ENCODE results near the gene PSMC3. TPM values are rescaled to one million over a fixed set of nuclear protein-coding genes. Genes with fewer than 3 reads are reported as not detected.

PSMC3 gene
- total RNA-seq, 1 donor from 2014 or later, result 169 TPM

DNA sequence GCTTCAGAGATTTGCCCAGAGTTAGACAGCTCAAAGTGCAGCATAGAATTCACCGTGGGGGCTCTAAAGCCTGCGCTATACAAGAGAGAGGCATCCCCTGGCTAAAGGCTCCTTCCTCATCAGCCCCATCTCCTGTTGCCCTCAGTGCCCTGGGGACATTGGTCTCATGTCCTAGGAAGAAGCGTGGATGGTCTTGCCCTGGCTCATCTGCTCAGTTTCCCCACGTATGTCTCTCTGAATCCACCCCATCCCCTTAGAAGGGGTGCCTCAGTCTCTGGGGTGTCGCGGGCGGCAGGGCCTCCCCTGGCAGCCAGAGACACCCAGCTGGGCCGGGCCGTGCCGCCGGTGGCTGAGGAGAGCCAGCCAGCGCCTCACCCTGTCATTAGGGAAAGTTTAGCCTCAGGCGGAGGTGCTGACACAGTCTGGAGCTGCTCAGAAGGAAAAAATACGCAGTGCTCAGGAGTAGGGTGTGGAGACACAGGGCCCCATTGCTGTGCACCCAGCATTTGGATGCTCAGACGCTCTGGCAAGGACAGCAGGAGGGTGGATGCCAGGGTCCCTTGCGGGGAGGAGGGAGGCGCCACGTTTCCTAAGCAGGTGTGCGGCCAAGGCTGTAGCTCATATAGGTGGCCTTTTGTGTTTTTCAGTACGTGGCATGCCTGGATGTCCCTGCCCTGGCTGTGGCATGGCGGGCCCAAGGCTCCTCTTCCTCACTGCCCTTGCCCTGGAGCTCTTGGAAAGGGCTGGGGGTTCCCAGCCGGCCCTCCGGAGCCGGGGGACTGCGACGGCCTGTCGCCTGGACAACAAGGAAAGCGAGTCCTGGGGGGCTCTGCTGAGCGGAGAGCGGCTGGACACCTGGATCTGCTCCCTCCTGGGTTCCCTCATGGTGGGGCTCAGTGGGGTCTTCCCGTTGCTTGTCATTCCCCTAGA lies 16.5 kb downstream of the PSMC3 start:
- no peak for DNase-seq (ENCODE audit: low read depth)
- TF ChIP-seq, protein P1, sequence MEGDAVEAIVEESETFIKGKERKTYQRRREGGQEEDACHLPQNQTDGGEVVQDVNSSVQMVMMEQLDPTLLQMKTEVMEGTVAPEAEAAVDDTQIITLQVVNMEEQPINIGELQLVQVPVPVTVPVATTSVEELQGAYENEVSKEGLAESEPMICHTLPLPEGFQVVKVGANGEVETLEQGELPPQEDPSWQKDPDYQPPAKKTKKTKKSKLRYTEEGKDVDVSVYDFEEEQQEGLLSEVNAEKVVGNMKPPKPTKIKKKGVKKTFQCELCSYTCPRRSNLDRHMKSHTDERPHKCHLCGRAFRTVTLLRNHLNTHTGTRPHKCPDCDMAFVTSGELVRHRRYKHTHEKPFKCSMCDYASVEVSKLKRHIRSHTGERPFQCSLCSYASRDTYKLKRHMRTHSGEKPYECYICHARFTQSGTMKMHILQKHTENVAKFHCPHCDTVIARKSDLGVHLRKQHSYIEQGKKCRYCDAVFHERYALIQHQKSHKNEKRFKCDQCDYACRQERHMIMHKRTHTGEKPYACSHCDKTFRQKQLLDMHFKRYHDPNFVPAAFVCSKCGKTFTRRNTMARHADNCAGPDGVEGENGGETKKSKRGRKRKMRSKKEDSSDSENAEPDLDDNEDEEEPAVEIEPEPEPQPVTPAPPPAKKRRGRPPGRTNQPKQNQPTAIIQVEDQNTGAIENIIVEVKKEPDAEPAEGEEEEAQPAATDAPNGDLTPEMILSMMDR (conservative IDR thresholded peaks at IDR 0.05; ENCODE audit: low read depth, low read length), result no peak
- peak overlapping the region; percentile 96 for H3K4me3 ChIP-seq (ENCODE audit: low read depth, low read length)

DNA sequence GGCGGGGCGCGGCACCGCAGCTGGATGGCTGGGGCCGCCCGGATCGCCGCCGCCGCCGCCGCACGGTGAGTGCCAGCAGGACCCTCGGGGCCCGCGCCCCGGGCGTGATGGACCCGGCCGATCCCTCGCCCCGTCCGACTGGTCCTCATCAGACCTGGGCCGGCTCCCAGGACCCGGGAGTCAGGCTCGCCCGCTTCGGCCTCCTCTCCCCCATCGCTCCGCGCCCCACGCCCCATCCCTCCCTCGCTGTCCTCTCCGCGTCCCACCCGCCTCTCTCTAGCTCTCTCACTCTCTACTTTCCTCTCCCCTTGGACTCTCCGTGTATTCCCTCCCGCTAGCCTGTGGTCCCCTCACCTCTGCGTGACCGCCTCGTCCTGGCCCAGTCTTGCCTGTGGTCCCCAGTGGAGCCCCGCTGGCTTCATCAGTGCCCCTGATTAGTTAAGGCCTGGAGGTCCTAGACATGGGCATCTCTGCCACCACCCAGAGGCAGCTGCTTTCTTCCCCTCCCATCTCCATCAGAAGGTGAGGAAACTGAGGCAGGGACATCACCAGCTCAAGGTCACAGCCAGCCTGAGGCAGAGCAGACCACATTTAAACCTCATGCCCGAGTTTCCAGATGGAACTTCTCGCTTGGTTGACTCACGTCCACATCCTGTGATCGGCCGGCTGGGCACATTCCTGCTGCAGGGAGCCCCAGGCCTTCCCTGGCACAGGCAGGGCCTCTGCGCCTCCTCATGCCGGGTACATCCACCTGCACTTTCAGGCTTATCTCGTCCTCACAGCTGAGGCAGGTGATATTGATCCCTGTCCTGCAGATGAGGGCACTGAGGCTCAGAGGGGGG lies 17.4 kb downstream of the PSMC3 start:
- TF ChIP-seq, protein P1 (conservative IDR thresholded peaks at IDR 0.05; ENCODE audit: low read depth, low read length), result no peak
- DNase-seq (ENCODE audit: low read depth), result peak; percentile 50

DNA sequence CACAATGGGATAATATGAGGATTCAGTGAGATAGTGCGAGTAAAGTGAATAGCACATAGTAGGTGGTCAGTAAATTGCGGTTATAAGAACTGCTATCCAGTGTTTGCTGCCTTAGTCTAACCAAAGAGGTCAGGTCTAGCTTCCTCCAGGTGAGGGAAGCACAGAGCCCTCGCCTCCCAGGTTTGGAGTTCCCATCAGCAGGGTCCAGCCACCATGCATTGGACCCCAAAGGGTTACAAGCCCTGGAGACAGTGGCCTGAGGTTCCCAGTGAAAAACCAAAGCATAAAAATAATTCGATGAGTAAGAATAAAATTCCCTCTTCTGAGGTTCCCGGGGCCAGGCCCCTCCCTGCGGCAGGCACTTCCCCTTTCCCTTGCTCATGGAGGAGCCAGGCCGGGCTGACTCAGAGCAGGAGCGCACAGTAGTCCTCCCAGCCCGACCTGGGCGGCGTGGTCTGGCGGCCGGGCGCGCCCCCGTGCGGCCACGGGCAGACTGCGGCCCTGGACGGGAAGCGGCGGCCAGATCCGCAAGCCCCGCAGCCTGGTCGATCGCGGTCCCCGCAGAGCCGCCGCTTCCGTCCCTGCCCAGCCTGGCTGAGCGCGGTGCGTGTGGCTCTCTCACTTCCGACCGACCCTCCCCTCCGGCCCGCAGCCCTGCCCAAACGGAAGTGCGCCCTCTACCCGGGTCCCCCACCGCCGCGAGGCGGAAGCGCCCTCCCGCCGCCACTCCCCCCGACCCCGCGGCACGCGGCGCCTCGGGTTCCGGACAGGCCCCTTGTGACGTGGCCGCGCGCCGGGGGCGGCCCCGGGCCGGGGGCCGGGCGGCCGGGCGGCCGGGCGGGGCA lies 18.3 kb downstream of the PSMC3 start, which contains the start of gene SLC39A13:
Gene SLC39A13, plus strand, starts transcription at position 845 of the 845 bp plus-strand sequence. CDS start 1,505 bp downstream, outside the sequence.
- H3K4me3 ChIP-seq (ENCODE audit: low read depth, low read length), result peak within 1 kb of the TSS; percentile 96
- TF ChIP-seq, protein P1 (conservative IDR thresholded peaks at IDR 0.05; ENCODE audit: low read depth, low read length), result peak; percentile 72
- DNase-seq (ENCODE audit: low read depth), result peak; percentile 43

More for the DNA sequence above, 17.4 kb downstream of the PSMC3 start:
- H3K4me3 ChIP-seq (ENCODE audit: low read depth, low read length), result peak overlapping the region; percentile 96

DNA sequence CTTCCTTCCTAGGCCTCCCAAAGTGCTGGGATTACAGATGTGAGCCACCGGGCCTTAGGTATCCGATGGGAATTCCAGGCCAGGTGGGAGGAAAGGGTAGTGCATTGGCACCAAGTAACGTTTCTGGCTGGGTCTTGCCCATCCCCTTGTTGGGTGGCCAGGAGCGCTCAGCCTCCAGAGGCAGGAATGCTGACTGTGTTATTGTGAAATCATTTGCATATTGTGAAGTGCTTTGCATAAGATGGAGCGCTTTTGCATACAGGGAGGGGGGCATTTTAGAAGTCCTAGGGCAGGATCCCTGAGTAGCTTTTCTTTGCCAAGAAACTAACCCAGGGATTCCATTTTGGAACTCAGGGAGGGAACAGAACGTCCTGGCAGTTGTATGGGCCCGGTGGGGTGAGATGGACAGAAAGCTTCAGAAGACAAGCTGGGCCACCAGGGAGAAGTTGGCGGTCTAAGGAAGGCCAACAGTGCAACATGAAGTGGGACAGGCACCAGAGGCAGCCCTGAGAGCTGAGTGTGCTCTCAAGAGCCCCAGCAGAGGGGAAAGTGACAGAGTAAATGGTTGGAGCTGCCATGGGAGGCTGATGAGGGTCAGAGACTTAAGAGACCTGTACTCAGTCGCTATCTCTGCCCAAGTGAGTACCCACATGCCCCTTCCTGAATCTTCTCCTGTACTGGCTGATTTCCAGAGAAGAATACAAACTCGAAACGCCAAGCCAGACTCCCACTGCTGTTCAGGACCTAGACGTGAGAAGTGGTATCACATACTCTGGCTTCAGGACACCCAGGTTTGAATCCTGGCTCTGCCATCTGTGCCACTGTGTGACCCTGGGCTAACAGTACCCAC lies 19.1 kb downstream of the PSMC3 start:
- no peak for DNase-seq (ENCODE audit: low read depth)
- TF ChIP-seq, protein P1 (conservative IDR thresholded peaks at IDR 0.05; ENCODE audit: low read depth, low read length), result no peak
- H3K4me3 ChIP-seq (ENCODE audit: low read depth, low read length), result peak overlapping the region; percentile 60

DNA sequence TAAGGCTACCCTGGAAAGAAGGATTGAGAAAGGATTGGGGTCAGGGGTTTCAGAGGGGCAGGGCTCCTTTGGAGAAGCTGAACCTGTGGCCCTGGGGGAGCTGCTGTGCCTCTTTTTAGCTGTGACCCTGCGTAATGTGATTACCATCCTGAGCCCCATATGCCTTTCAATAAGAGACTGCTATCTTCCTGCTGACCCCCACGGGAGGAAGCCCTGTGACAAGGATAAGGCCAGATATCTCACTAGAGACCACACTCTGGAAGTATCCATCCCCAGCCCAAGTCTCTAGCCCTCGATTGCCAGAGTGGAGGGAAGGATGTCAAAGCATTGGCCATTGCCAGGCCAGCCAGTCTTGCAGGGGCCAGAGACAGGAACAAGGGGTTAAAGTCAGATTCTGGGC lies 22.7 kb downstream of the PSMC3 start:
- H3K4me3 ChIP-seq (ENCODE audit: low read depth, low read length), result no peak overlapping the region
- TF ChIP-seq, protein P1 (conservative IDR thresholded peaks at IDR 0.05; ENCODE audit: low read depth, low read length), result no peak
- DNase-seq (ENCODE audit: low read depth), result no peak
